NCI-H146 treated with DMSO at 0.1 percent for 48 hours (cell line): Measurements from ENCODE around the gene ZFYVE28.

Source experiments
- DNase-seq: peaks from one replicate; lab custom pipeline; 2025; ENCODE audit not compliant: unreplicated experiment; lab: John Stamatoyannopoulos, UW

Gene ZFYVE28

DNA sequence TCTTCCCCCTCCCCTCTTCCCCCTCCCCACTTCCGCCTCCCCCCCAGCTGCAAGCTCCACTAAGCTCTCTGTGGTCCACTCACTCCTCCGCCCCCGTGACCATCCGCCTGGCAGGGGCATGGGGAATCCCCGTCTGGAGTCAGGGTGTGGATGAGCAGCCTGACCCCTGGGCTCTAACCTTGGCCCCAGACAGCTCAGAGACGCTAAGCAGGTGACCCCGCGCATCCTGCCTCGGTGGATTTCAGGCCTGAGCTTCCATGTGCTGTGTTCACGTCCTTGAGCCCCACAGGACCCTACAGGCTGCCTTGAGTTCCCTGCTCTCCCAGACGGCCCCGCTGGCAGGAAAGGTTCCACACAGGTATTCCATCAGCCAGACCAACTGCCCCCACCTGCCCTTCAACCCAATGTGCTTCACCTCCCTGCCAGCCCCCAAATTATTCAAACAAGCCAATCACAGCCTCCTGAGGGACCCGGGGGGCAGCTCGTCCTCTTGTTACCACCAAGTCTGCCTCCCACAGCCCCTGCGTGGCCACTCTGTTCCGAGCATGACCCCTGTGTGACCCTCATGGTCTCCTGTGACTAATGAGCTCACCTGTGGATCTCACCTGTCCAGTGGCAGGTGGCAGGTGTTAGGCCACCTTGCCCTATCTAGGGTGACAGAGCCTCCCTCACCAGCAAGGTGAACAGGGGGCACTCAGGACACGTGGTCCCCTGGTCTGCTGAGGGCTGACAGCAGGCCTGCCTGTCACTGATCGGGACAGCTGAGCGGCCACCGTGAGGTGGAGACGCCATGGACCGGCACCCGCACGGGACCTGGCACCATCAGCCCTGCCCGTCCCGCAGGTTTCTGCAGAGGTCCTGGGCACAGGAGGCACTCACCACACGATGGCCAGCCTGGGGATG is 83.4 kb downstream of the ZFYVE28 start:
- no peak for DNase-seq

DNA sequence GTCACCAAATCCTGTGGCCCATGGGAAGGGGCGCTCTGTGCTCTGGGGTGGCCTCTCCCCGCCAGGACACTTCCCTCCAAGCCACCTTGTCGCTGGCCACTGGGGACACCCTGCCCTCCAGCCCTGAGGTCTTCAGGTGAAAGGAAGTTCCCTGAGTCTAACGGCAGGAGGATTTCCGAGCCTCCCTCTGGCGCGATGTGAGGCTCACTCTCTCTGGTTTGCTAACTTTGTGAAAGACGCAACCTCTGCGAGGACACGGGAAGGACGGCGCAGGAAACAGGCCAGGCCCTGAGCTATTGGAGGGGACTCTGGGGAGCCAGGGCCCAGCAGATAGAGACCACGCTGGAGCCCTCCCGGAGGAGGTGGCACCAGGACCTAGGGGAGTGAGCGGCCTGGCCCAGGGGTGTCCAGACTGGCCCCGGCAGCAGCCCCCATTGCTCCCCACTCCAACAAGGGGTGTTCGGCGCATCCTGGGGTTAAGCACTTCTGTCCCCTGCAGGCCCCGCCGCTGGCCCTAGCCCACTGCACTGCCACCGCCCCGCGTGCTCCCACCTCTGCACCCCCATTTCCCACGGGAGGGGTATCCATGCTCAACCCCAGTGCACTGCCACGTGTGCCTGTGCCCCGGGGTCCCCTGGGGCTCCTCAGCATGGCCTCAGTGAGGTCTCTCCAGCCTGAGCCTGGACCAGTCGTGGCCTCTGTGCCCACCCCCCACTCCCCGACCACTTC is 84.4 kb downstream of the ZFYVE28 start:
- DNase-seq: no peak

DNA sequence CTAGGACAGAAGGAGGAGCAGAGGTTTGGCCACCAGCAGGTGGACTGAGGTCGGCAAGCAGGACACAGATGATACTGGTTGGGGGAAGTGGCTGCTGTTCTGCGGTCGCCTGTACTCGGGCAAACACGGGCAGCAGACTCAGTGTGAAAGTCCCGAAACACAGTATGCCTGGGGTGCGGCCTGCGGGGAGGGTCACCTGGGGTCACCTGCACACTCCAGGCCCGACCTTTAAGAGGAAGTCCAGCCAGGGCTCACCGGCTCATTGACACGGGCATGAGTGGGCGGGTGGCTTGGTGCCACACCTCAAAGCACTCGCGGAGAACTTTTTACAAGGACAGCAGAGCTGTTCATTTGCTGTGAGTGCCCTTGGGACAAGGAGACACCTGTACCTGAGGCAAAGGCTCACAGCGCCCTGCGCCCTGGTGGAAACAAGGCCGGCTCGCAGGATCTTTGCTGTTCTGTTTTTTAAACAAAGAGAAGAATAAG is 85.0 kb downstream of the ZFYVE28 start:
- no peak for DNase-seq

DNA sequence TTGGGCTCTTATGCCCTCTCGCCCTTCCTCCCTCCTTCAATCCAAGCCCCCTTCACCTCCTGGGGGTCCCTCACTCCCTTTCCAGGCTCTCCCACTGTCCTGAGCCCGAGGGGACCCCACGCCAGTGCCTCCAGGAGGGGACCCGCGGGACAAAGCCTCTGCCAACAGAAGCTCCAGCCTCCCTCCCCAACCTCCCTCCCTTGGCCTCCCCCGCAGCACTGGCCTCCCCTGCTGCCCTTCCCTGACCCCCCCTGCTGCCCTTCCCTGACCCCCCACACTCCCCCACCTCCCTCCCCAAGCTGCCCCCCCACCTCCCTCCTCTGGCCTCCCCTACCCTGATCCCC is 85.5 kb downstream of the ZFYVE28 start:
- no peak for DNase-seq

DNA sequence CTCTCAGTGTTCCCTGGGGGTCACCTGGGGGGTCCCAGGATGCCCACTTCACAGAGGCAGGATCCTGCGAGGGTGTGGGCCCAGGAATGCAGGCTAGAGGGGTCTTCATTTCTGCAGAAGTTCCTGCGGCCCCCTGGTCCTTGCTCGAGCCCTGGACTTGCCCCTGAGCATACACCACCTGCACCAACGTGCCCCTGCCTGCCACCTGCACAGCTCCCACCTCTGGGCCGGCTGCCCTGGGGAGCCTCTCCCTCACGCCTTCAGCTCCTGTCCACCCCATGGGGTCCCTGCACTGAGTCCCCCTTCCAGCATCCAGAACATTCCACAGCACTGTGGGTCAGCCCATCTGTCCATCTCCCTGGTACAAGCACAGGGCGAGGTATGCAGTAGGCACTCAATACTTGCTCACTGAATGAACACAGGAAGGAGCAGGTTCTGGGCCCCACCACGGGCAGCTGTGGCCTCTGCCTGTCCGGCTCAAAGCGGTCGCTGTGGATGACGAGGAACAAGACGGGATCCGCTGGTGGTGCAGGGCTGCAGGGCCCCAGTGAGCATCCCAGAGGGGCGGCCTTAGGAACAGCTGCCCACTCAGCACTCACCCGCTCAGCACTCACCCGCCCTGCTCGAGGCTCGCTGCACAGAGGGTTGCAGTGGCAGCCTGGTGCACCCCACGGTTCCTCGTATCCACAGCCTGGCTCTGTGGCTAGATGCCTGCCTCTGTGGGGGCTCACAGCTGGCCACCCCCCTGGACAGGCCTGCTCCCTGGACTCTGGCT is 86.1 kb downstream of the ZFYVE28 start:
- DNase-seq: no peak

DNA sequence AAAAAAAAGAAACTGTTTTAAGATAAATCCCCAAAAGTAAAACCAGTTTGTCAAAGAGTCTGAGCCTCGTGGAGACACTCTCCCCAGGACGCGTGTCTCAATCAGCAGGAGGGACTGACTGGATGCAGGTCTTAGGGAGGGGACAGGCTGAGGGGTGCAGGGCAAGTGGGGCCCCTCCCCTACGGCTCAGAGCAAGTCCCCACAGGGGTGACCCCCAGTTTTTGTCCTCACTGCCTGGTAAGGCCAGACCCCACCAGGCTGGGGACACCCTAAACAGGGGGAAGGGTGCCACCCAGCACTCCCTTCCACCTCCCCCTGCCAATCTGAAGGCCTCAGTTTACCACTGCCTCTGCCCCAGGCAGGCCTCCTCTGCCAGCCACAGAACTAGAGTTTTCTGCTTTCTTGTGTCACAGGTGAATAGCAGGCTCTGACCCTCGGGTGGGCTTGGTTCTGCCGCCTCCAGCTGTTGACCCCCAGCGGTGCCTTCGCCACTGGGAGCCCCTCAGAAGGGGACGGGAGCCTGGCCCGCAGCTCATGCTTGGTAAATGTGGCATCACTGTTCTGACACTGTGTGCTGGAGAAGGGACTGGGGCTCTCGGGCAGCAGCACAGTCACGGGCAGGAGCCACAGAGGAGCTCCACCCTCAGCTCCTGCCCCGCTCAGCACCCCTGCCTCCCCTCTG is 86.8 kb downstream of the ZFYVE28 start:
- no peak for DNase-seq

DNA sequence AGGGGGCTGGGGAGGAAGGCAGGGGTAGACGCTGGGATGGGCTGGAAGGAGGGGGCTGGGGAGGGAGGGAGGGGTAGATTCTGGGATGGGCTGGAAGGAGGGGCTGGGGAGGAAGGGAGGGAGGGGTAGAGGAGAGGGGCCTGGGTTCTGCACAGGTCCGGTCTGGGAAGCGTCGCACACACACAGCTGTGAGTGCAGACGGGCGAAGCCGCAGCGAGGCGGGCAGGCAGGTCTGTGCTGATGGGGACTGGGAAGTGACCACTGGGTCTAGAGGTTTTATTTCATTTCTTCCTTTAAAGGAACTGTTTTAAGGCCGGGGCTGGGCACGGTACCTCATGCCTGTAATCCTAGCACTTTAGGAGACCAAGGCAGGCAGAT is 87.4 kb downstream of the ZFYVE28 start:
- DNase-seq: no peak

DNA sequence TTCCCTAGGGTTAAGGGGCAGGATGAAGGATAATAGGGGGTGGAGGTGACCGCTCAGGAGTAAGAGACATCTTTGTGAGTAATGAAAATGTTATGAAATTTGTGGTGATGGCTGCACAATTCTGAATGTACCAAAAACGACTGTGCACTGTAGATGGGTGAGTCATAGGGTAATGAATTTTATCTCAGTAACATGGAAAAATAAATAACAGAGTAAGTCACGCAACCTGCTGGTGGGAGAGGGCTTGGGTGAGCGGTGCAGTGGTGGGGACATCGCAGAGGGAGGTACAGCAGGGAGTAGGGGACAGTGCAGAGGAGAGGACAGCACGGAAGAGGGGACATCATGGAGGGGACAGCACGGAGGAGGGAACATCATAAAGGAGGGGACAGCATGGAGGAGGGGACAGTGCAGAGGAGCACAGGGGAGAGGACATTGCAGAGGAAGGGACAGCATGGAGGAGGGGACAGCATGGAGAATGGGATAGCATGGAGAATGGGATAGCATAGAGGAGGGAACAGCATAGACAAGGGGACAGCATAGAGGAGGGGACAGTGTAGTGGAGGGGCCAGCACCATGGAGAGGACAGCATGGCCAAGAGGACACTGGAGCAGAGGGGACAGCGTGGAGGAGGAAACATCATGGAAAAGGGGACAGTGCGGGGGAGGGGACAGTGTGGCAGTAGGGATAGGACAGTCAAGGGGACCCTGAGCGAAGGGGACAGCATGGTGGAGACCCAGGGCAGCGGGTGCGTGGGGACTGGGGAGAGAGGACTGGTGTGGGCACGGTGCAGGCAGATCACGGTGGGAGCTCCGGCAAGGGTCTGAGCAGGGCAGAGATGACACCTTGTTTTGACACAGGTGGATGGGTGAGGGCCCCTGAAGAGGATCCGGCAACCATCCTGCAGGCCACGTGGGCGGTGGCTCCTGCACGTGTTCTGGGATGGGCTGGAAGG is 88.1 kb downstream of the ZFYVE28 start:
- no peak for DNase-seq

DNA sequence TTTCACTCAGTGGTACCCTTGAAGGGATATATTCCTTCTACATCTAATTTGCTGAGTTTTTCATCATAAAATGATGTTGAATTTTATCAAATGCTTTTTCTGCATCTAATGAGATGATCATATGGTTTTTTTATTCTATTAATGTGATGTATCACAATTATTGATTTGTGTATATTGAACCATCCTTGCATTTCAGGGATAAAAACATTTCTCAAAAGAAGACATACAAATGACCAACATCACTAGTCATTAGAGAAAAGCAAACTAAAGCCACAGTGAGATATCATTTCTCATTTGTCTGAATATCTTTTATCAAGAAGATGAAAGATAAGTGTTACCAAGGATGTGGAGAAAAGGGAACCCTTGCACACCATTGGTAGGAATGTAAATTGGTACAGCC is 90.9 kb downstream of the ZFYVE28 start:
- no peak for DNase-seq

DNA sequence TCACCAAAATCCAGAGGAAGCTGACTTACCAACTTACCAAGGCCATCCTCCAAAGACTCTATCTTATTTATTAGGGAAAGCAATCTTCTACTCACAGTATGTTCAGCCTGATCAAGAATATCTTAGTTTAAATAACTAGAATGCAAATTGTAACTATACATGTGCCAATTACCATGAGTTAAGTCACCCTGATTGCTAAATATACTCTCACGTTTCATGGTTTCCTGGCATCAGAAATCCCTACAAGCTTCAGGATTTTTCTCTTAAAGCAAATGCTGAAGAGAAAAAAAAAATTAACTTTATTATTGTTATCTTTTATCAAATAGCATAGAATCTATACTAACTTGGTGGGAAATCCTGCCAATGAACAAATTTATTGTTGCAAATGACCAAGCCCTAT is 93.6 kb downstream of the ZFYVE28 start:
- DNase-seq: no peak

DNA sequence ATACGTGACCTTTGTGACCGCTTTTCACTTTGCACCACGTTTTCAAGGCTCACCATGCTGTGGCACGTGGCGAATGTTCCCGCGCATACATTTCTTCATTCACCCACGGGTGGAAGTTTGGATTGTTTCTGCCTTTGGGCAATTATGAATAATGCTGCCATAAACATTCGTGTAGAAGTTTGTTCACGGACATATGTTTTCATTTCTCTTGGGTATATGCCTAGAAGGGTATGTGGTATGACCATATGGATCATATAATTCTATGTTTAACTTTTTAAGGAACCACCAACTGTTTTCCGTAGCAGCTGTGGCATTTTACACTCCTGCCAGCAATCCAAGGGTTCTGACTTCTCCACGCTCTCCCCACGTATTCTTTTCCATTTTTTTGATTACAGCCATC is 95.6 kb downstream of the ZFYVE28 start:
- DNase-seq: no peak

DNA sequence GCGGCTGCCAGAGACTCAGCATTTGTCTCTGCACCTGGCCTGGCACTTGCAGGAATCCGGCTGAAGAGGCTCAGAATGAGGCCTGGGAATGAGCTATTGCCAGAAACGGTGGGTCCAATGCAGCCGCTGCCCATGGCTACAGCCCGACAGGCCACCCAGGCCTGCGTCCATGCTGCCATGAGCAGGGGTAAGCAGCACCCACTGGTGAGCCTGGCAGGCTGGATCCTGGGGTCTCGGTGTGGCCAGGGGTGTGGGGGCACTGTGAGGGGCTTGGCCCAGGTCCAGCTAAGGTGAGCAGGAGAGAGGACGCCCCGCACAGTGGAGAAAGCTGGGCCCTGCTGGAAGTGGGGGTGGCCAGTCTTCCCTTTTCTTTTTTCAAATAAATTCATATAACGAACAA is 96.2 kb downstream of the ZFYVE28 start:
- DNase-seq: no peak

DNA sequence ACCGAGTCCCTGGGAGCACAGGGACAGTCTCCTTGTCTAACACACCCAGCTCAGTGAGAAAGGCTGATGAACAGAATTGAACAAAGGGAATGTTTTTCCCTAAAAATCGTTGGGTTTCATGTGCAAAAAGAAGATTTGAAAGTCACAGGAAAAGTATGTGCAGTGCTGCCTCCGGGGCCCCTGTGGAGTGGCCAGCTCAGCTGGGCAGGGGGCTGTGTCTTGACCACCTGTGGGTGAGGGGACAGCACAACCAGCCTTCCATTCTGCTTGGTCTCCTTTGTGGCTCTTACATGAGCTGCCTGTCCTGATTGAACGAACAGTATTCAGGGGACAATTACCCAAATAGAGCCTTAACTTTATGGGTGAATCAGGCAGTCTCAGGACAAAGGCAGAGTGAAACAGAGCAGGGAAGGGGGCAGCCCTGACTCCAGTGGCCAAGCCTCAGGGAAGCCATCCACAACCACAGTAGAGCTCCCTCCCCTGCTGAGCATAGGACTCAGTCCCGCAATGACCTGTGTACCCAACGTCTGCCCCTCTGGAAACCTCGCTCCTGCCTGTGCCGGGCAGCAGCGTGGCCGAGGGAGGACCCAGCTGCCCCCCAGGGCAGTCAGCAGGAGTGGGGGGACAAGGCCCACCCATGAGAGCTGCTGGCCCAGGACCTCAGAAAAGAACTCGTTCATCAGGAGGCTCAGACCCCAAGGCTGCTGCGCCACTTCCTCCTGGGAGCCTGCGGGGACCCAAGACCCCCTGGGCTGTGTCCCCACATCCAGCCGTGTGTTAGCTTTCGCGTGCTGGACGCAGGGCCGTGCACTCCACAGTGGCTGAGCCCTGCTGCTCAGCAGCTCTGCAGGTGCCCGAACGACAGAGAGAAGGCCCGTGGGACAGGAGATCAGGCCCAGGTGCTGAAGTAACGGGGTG is 96.9 kb downstream of the ZFYVE28 start:
- DNase-seq: no peak

DNA sequence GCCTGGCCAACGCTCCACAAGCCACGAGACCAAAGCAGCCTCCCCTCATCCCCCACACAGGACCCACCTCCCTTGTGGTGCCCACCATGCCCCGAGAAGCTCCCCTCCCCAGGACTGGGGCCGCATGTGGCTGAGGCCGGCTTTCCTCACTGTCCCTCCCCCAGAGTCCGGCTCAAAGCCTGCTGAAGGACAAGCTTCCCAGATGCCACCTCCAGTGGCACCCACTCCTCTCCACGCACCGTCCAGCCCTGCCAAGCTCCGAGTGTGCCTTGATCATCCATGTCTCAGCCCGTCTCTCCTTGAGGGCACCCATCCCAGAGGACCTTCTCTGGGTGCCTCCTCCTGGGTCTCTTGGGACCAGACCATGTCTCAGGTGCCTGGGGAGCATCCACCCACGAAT is 97.7 kb downstream of the ZFYVE28 start:
- DNase-seq: no peak

DNA sequence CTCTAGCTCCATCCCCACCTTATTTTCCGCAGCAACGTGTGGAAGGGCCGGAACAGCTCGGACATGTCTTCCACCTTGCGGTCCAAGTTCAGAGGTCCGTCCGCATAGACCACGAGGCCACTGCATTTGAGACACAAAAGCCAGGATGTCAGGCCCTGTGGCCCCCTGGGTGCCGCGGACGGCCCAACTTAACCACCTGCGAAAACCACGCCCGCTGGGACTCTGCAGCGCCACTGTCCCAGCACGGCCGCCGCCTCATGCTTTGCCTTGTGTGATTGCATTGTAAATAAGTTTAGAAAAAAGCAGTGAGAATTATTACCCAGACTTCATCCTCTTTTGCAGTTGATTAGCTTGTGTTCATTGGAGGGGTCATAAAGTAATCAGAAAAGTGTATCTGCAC is 98.3 kb downstream of the ZFYVE28 start:
- DNase-seq: no peak

DNA sequence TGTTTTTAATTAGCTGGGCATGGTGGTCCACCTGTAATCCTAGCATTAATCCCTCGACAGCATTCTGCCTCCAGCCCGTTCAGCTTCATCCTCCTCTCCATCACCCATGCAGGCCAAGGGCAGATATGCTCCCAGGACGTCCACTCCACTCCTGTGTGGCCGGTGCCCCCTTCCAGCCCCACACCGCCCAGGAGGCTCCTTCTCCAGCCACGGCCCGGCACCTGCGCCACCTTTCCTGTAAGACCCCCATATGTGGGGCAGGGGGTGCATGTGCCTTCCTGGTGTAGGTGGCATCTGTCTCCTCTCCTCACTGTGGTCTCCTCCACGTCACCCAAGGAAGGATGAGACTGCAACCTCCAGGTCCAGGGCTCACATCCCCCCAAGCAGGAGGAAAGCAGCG is 99.6 kb downstream of the ZFYVE28 start:
- DNase-seq: no peak

DNA sequence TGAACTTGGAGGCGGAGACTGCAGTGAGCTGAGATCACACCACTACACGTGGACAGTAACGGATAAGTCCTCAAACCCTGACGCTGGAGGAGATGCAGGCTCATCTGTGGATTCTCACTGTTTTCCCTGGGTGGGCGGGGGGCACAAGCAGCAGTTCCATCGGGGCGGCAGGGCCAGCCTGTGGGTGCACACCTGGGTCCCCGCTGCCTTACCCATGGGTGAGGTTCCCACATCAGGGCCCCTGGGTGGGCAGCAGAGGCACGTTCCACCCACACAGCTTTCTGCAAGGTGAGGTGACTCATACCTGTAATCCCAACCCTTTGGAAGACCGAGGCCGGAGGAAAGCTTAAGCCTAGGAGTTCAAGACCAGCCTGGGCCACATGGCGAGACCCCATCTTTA is 100.0 kb downstream of the ZFYVE28 start:
- no peak for DNase-seq

DNA sequence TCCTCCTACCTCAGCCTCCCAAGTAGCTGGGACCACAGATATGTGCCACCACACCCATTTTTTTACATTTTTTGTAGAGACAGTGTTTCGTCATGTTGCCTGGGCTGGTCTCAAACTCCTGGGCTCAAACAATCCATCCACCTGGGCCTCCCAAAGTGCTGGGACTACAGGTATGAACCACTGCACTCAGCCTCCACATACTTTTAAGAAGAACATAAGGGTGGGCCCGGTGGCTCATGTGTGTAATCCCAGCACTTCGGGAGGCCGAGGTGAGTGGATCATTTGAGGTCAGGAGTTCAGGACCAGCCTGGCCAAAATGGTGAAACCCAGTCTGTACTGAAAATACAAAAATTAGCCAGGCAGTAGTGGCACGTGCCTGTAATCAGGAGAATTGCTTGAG is 105.1 kb downstream of the ZFYVE28 start:
- no peak for DNase-seq
